ENCODE measurements around the gene SLC11A2. TPM values are rescaled to one million over a fixed set of nuclear protein-coding genes. Genes with fewer than 3 reads are reported as not detected.
"Not testable (repeated sequence)": the region's sequence is repeated elsewhere in the genome, so short reads cannot be mapped to it uniquely, and the experiment has no call there.

The SLC11A2 gene
- total RNA-seq, 1 experiment from 2014 or later = 76.4 TPM

- Histone ChIP-seq H3K9me3 (replicated peaks) (no peaks in the 10 kb centered on the region; the same call in 1 of the 2 replicates), H3K36me3 (peaks cover 6% of the 10 kb centered on the region; the same call in 1 of the 2 replicates), H3K4me1 (peaks cover 28% of the 10 kb centered on the region), H3K27ac (no peak overlapping the region), H3K4me3 (no peak overlapping the region), H3K27me3 (no peaks in the 10 kb centered on the region)
- no peak for DNase-seq
These were observed 8.7 kb downstream of the SLC11A2 start for GRCh38 chr12:51017452-51017851.

GRCh38 chr12:51014467-51014866 is 11.7 kb downstream of the SLC11A2 start:
- H3K27me3 ChIP-seq; H3K9me3 ChIP-seq (replicated peaks); H3K27ac ChIP-seq: not testable (repeated sequence)

DNA sequence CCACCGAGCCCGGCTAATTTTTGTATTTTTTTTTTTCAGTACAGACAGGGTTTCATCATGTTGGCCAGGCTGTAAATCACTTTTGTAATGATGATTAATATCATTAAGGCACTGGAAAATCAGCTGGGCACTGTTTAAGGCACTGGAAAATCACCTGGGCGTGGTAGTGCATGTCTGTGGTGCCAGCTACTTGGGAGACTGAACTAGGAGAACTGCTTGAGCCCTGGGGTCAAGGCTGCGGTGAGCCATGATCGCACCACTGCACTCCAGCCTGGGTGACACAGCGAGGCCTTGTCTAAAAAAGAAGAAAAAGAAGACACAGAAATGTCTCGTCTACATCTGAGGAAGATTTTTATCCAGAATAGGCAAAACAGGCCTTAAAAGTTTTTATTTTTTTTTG is 12.7 kb downstream of the SLC11A2 start:
- H3K4me1 ChIP-seq = peaks cover 26% of the 10 kb centered on the region
- H3K27me3 ChIP-seq = no peaks in the 10 kb centered on the region
- no peaks in the 10 kb centered on the region; the same call in 1 of the 2 replicates for H3K9me3 ChIP-seq (replicated peaks)
- no peak overlapping the region for H3K27ac ChIP-seq
- no peak for DNase-seq
- no peak overlapping the region for H3K4me3 ChIP-seq
- peaks cover 6% of the 10 kb centered on the region for H3K36me3 ChIP-seq

More at GRCh38 chr12:51014467-51014866, 11.7 kb downstream of the SLC11A2 start:
- H3K4me1 ChIP-seq = peaks cover 26% of the 10 kb centered on the region
- H3K36me3 ChIP-seq, H3K4me3 ChIP-seq: not testable (repeated sequence)
- DNase-seq = peak in 1 of 2 experiments; percentile 44

- peaks cover 12% of the 10 kb centered on the region for H3K36me3 ChIP-seq
- H3K4me3 ChIP-seq = no peak overlapping the region
- H3K27me3 ChIP-seq = no peaks in the 10 kb centered on the region
- H3K27ac ChIP-seq = peak overlapping the region; percentile 32
- H3K4me1 ChIP-seq = peaks cover 26% of the 10 kb centered on the region
- H3K9me3 ChIP-seq (replicated peaks) = no peaks in the 10 kb centered on the region; the same call in 1 of the 2 replicates
- DNase-seq = peak in 1 of 2 experiments; percentile 70
These were observed 13.5 kb downstream of the SLC11A2 start for GRCh38 chr12:51012570-51013236.

GRCh38 chr12:51011955-51012354 is 14.2 kb downstream of the SLC11A2 start:
- Histone ChIP-seq H3K36me3 (peaks cover 19% of the 10 kb centered on the region), H3K9me3 (replicated peaks) (no peaks in the 10 kb centered on the region; the same call in 1 of the 2 replicates), H3K4me1 (peaks cover 26% of the 10 kb centered on the region), H3K4me3 (no peak overlapping the region), H3K27ac (no peak overlapping the region), H3K27me3 (no peaks in the 10 kb centered on the region)
- DNase-seq = no peak

GRCh38 chr12:51009056-51009440 is 17.1 kb downstream of the SLC11A2 start:
- no peak overlapping the region for H3K27ac ChIP-seq
- H3K27me3 ChIP-seq = no peaks in the 10 kb centered on the region
- H3K36me3 ChIP-seq = peaks cover 32% of the 10 kb centered on the region
- DNase-seq = no peak
- no peak overlapping the region for H3K4me3 ChIP-seq
- no peaks in the 10 kb centered on the region; the same call in 1 of the 2 replicates for H3K9me3 ChIP-seq (replicated peaks)
- peaks cover 19% of the 10 kb centered on the region for H3K4me1 ChIP-seq

DNA sequence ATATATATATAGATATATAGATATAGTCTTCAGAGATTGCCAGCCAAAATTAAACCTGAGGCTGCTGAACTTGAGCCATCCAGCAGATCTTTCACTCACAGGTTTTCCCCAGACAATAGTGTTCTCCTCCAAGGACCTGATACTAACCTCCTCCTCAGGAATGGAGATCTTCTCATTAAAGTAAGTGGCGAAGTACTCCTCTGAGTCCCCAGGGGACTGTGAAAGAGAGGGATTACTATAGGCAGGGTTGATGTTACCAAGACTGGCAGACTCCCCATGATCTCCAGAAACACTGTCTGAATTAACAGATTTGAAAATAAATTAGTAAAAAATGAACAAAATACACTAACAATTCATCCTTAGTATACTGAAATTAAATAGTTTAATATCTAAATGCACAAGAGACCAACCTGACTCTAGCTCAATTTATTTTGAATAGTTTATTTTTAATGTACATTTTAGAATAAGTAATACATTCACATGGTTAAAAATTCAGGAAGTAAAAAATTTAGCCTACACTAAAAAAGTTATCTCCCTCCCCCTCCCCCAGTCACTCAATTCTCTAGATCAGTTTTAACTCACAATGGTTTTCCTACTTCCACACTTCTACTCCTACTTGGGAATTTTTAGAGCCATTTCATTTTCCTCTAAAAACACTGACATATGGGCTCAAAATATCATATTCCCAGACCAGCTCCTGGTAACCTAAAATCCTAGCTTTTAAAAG is 17.7 kb downstream of the SLC11A2 start:
- H3K27ac ChIP-seq = no peak overlapping the region
- DNase-seq = no peak

GRCh38 chr12:51005671-51006070 is 20.5 kb downstream of the SLC11A2 start:
- no peaks in the 10 kb centered on the region for H3K27me3 ChIP-seq
- H3K4me1 ChIP-seq = no peaks in the 10 kb centered on the region
- DNase-seq = no peak
- H3K27ac ChIP-seq = no peak overlapping the region
- H3K4me3 ChIP-seq = no peak overlapping the region
- peaks cover 41% of the 10 kb centered on the region for H3K36me3 ChIP-seq
- H3K9me3 ChIP-seq (replicated peaks) = no peaks in the 10 kb centered on the region

More for the DNA sequence above, 17.7 kb downstream of the SLC11A2 start:
- Histone ChIP-seq H3K9me3 (replicated peaks) (no peaks in the 10 kb centered on the region; the same call in 1 of the 2 replicates), H3K27me3 (no peaks in the 10 kb centered on the region), H3K4me3 (no peak overlapping the region), H3K36me3 (peaks cover 32% of the 10 kb centered on the region), H3K4me1 (peaks cover 15% of the 10 kb centered on the region)

DNA sequence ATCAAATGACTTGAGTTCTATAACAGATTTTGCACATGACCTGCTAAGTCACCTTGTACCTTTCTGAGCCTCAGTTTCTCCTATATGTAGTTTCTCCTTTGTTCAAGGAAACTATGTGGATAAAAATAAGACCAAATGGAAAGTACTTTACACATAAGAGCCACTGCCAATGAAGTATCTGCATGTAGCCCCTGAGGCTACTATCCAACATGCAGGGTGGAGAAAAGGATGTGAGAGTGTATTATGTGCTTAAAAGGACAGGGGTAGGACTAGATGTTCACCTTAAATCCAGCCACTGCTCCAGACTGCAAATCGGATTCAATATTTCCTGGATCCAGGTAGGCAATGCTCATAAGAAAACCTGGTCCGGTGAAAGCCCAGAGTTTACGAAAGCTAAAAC is 21.2 kb downstream of the SLC11A2 start:
- no peak overlapping the region for H3K4me3 ChIP-seq
- H3K27ac ChIP-seq = no peak overlapping the region
- no peaks in the 10 kb centered on the region for H3K9me3 ChIP-seq (replicated peaks)
- no peak for DNase-seq
- no peaks in the 10 kb centered on the region for H3K27me3 ChIP-seq
- peaks cover 47% of the 10 kb centered on the region for H3K36me3 ChIP-seq
- no peaks in the 10 kb centered on the region for H3K4me1 ChIP-seq

GRCh38 chr12:51004504-51004903 is 21.7 kb downstream of the SLC11A2 start:
- no peak for DNase-seq
- peaks cover 50% of the 10 kb centered on the region for H3K36me3 ChIP-seq
- no peaks in the 10 kb centered on the region for H3K9me3 ChIP-seq (replicated peaks)
- no peaks in the 10 kb centered on the region for H3K4me1 ChIP-seq
- H3K4me3 ChIP-seq = no peak overlapping the region
- H3K27me3 ChIP-seq = no peaks in the 10 kb centered on the region
- H3K27ac ChIP-seq = no peak overlapping the region

GRCh38 chr12:51001799-51002198 is 24.4 kb downstream of the SLC11A2 start:
- H3K27ac ChIP-seq = no peak overlapping the region
- no peaks in the 10 kb centered on the region for H3K27me3 ChIP-seq
- H3K9me3 ChIP-seq (replicated peaks) = no peaks in the 10 kb centered on the region
- DNase-seq = no peak
- H3K36me3 ChIP-seq = peaks cover 37% of the 10 kb centered on the region
- H3K4me3 ChIP-seq = no peak overlapping the region
- no peaks in the 10 kb centered on the region for H3K4me1 ChIP-seq

GRCh38 chr12:51000245-51000644 is 25.9 kb downstream of the SLC11A2 start:
- Histone ChIP-seq H3K4me3 (no peak overlapping the region), H3K4me1 (no peaks in the 10 kb centered on the region), H3K27ac (no peak overlapping the region), H3K27me3 (no peaks in the 10 kb centered on the region), H3K36me3 (peaks cover 46% of the 10 kb centered on the region), H3K9me3 (replicated peaks) (no peaks in the 10 kb centered on the region)
- DNase-seq = no peak

- DNase-seq = no peak
- Histone ChIP-seq H3K4me3 (no peak overlapping the region), H3K9me3 (replicated peaks) (no peaks in the 10 kb centered on the region), H3K4me1 (no peaks in the 10 kb centered on the region), H3K27ac (no peak overlapping the region), H3K36me3 (peaks cover 42% of the 10 kb centered on the region), H3K27me3 (no peaks in the 10 kb centered on the region)
These were observed 27.1 kb downstream of the SLC11A2 start for GRCh38 chr12:50999093-50999492.

DNA sequence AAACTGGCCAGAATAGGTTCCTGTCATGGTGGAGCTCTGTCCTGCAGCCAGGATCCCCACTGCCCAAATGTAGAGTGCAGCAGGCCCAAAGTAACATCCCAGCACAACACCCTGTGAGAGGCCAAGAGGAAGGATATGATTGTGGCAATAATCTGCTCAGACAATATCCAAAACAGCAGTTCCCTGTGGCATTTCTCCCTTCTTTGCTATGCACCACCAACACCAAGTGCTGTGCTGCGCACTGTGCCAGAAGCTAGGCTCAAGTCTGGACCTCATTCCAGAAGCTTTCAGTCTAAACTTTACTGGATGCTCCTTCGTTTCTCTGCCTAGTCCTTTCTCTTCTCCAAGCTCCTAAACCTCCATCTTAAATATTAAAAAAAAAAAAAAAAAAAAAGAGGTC is 33.4 kb downstream of the SLC11A2 start:
- Histone ChIP-seq H3K4me3 (no peak overlapping the region), H3K9me3 (replicated peaks) (no peaks in the 10 kb centered on the region), H3K4me1 (no peaks in the 10 kb centered on the region), H3K27me3 (no peaks in the 10 kb centered on the region), H3K36me3 (peaks cover 59% of the 10 kb centered on the region), H3K27ac (no peak overlapping the region)
- DNase-seq = peak in 1 of 2 experiments; percentile 25

DNA sequence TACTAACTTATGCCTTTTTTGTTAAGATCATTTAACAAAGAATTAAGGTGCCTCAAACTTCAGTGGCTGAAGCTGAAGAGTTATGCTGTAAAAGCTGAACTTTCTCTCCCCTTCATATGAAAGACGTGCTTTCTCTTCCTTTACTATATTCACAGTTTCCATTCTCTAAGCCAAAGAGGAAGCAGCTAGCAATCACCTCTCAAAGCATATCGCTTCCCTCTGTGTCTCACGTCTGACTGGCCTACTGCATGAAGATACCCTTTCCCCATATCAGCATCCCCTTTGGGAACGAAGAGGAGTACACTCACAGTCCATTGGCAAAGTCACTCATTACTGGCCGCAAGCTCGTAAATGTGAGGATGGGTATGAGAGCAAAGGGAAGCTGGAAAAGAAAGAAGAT is 34.9 kb downstream of the SLC11A2 start:
- H3K27me3 ChIP-seq = no peaks in the 10 kb centered on the region
- no peak overlapping the region for H3K4me3 ChIP-seq
- no peak for DNase-seq
- no peak overlapping the region for H3K27ac ChIP-seq
- H3K36me3 ChIP-seq = peaks cover 62% of the 10 kb centered on the region
- H3K4me1 ChIP-seq = no peaks in the 10 kb centered on the region
- no peaks in the 10 kb centered on the region for H3K9me3 ChIP-seq (replicated peaks)

Measured in SJCRH30 (cell line).